ENCODE results near the gene FHAD1. TPM values are rescaled to one million over a fixed set of nuclear protein-coding genes. Genes with fewer than 3 reads are reported as not detected.

Gene FHAD1
- polyA plus RNA-seq, 2 donors: 0.04 to 0.16 TPM

DNA sequence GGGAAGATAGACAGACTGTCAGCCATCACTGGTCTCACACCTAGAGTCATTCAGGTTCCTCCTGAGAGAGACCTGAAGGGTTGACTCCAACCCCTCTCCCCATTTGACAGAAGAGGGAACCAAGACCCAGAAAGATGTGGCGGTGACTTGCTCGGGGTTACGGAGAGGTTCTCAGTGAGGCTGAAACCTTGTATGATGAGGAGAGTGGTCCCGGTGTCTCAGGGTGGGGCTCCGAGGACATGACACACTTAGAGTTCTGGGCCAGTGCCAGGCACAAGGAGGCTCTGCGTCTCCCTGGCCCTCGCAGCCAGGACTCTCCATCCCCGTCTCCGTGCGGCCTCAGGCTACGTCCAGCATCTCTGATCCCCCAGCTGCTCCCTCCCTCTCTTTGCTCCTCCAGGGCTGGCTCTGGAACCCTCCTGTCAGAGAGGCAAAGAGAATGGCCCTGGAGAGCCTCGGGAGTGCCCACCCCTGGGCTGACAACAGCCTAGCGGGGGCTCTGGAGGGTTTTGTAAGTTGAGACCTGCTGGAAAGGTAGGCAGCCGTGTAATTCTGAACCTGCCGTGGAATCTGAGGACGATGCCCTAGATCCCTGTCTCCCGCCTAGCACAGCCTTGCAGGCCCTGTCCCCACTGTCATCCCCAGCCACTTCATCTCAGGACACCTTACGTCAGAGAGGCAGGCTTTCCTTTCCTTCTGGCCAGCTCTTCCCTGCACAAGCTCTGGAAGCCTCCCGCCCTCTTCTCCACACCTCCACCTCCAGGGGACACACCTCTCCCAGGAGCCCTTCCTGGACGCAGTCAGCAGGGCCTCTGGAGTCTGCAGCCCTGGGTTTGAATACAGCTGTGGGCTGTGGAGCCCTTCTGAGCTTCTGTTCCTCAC is 166.8 kb downstream of the FHAD1 start:
- Histone ChIP-seq H3K27me3 (ENCODE audit: control insufficient read depth in 1 of 2, insufficient read depth in 2 of 2, low read length in 2 of 2) (no peaks in the 10 kb centered on the region), H3K4me1 (ENCODE audit: control insufficient read depth in 2 of 2, insufficient read depth in 2 of 2, low read length in 1 of 2) (peaks cover 7 to 42% of the 10 kb centered on the region in 2 donors), H3K36me3 (ENCODE audit: control insufficient read depth in 2 of 2, insufficient read depth in 2 of 2, low read length in 1 of 2) (peaks cover 0 to 8% of the 10 kb centered on the region in 2 donors), H3K27ac (ENCODE audit: low read depth in 2 of 2, low read length in 1 of 2) (peak overlapping the region in 1 of 2 donors; percentile 26), H3K9me3 (ENCODE audit: control insufficient read depth in 2 of 2, insufficient read depth in 1 of 2, low read depth in 1 of 2, low read length in 1 of 2) (no peaks in the 10 kb centered on the region), H3K4me3 (ENCODE audit: low read depth in 1 of 2, low read length in 2 of 2) (no peak overlapping the region)
- 81 to 90% methylated on average over 20 of the region's 20 CpGs for WGBS, 2 donors

- WGBS, 2 donors: 91 to 92% methylated on average over 10 of the region's 10 CpGs
- H3K27ac ChIP-seq (ENCODE audit: low read depth in 2 of 2, low read length in 1 of 2): peak overlapping the region in 1 of 2 donors; percentile 26
- no peaks in the 10 kb centered on the region for H3K27me3 ChIP-seq (ENCODE audit: control insufficient read depth in 1 of 2, insufficient read depth in 2 of 2, low read length in 2 of 2)
- peaks cover 10 to 49% of the 10 kb centered on the region in 2 donors for H3K4me1 ChIP-seq (ENCODE audit: control insufficient read depth in 2 of 2, insufficient read depth in 2 of 2, low read length in 1 of 2)
- no peak overlapping the region for H3K4me3 ChIP-seq (ENCODE audit: low read depth in 1 of 2, low read length in 2 of 2)
- peaks cover 0 to 8% of the 10 kb centered on the region in 2 donors for H3K36me3 ChIP-seq (ENCODE audit: control insufficient read depth in 2 of 2, insufficient read depth in 2 of 2, low read length in 1 of 2)
- no peaks in the 10 kb centered on the region for H3K9me3 ChIP-seq (ENCODE audit: control insufficient read depth in 2 of 2, insufficient read depth in 1 of 2, low read depth in 1 of 2, low read length in 1 of 2)
Measured at GRCh38 chr1:15414445-15414983, 167.5 kb downstream of the FHAD1 start.

GRCh38 chr1:15417059-15417934 is 170.3 kb downstream of the FHAD1 start:
- Histone ChIP-seq H3K27ac (ENCODE audit: low read depth in 2 of 2, low read length in 1 of 2) (peak overlapping the region; percentile 43 to 94), H3K9me3 (ENCODE audit: control insufficient read depth in 2 of 2, insufficient read depth in 1 of 2, low read depth in 1 of 2, low read length in 1 of 2) (no peaks in the 10 kb centered on the region), H3K4me3 (ENCODE audit: low read depth in 1 of 2, low read length in 2 of 2) (no peak overlapping the region), H3K27me3 (ENCODE audit: control insufficient read depth in 1 of 2, insufficient read depth in 2 of 2, low read length in 2 of 2) (no peaks in the 10 kb centered on the region), H3K36me3 (ENCODE audit: control insufficient read depth in 2 of 2, insufficient read depth in 2 of 2, low read length in 1 of 2) (peaks cover 0 to 11% of the 10 kb centered on the region in 2 donors), H3K4me1 (ENCODE audit: control insufficient read depth in 2 of 2, insufficient read depth in 2 of 2, low read length in 1 of 2) (peaks cover 3 to 45% of the 10 kb centered on the region in 2 donors)
- 41 to 42% methylated on average over 18 of the region's 18 CpGs for WGBS, 2 donors

DNA sequence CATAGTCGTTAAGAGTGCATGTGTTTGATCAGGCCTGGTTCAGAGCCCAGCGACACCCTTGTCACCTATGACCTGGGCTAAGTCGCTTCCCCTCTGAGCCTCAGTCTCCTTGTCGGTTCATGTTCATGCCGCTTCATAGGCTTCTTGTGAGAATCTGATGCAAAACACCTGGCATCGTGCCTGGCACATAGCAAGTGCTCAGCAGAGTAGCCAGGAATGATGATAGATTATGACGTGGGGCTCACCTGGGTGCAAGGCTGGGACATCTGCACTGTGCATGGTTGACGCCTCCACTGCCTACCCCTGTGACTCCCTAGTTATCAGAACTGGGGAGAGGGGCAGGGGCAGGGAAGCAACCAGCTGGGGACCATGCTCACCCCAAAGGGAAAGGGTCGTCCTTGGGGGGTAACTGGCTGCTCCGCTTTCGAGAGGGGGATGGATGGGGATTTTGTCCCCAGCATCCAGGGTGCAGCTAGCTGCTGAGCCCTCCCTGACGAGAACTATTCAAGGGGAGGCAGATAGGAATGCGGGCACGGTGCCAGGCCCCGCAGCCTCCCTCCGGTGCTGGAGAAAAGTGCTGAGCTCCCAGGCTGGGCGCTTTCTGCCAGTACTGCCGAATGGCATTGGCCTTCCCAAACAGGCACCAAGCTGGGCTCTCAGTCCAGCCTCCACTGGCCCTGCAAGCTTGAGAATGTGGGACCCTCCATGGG is 171.9 kb downstream of the FHAD1 start:
- Histone ChIP-seq H3K4me3 (ENCODE audit: low read depth in 1 of 2, low read length in 2 of 2) (no peak overlapping the region), H3K9me3 (ENCODE audit: control insufficient read depth in 2 of 2, insufficient read depth in 1 of 2, low read depth in 1 of 2, low read length in 1 of 2) (no peaks in the 10 kb centered on the region), H3K27ac (ENCODE audit: low read depth in 2 of 2, low read length in 1 of 2) (no peak overlapping the region), H3K27me3 (ENCODE audit: control insufficient read depth in 1 of 2, insufficient read depth in 2 of 2, low read length in 2 of 2) (no peaks in the 10 kb centered on the region), H3K36me3 (ENCODE audit: control insufficient read depth in 2 of 2, insufficient read depth in 2 of 2, low read length in 1 of 2) (peaks cover 0 to 9% of the 10 kb centered on the region in 2 donors), H3K4me1 (ENCODE audit: control insufficient read depth in 2 of 2, insufficient read depth in 2 of 2, low read length in 1 of 2) (peaks cover 3 to 35% of the 10 kb centered on the region in 2 donors)
- 59 to 66% methylated on average over 18 of the region's 18 CpGs for WGBS, 2 donors

- WGBS, 2 donors: 77 to 82% methylated on average over 8 of the region's 8 CpGs
- Histone ChIP-seq H3K27me3 (ENCODE audit: control insufficient read depth in 1 of 2, insufficient read depth in 2 of 2, low read length in 2 of 2) (no peaks in the 10 kb centered on the region), H3K4me3 (ENCODE audit: low read depth in 1 of 2, low read length in 2 of 2) (no peak overlapping the region), H3K36me3 (ENCODE audit: control insufficient read depth in 2 of 2, insufficient read depth in 2 of 2, low read length in 1 of 2) (peaks cover 0 to 5% of the 10 kb centered on the region in 2 donors), H3K27ac (ENCODE audit: low read depth in 2 of 2, low read length in 1 of 2) (no peak overlapping the region), H3K9me3 (ENCODE audit: control insufficient read depth in 2 of 2, insufficient read depth in 1 of 2, low read depth in 1 of 2, low read length in 1 of 2) (no peaks in the 10 kb centered on the region), H3K4me1 (ENCODE audit: control insufficient read depth in 2 of 2, insufficient read depth in 2 of 2, low read length in 1 of 2) (peaks cover 3 to 36% of the 10 kb centered on the region in 2 donors)
Measured at GRCh38 chr1:15420853-15421465, 173.9 kb downstream of the FHAD1 start.

DNA sequence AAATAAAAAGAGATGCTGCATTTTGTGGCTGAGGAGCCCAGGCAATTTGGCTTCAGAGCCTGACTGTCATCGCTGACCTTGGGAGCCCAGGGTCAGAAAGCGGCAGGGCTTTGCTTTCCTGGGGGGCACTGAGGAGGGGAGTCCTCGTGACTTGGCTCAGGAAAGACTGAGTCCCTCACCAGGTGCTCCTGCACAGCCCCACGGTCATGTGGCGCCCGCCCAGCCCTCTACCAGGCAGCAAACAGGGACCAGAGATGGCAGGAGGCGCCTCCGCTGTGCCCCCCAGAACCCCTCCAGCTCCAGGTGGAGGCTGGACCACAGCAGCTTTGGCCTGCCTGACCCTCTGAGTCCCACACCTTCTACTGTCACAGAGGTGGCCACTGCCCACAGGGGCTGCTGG is 175.8 kb downstream of the FHAD1 start:
- Histone ChIP-seq H3K9me3 (ENCODE audit: control insufficient read depth in 2 of 2, insufficient read depth in 1 of 2, low read depth in 1 of 2, low read length in 1 of 2) (no peaks in the 10 kb centered on the region), H3K27ac (ENCODE audit: low read depth in 2 of 2, low read length in 1 of 2) (no peak overlapping the region), H3K36me3 (ENCODE audit: control insufficient read depth in 2 of 2, insufficient read depth in 2 of 2, low read length in 1 of 2) (peaks cover 0 to 9% of the 10 kb centered on the region in 2 donors), H3K4me3 (ENCODE audit: low read depth in 1 of 2, low read length in 2 of 2) (no peak overlapping the region), H3K27me3 (ENCODE audit: control insufficient read depth in 1 of 2, insufficient read depth in 2 of 2, low read length in 2 of 2) (no peaks in the 10 kb centered on the region), H3K4me1 (ENCODE audit: control insufficient read depth in 2 of 2, insufficient read depth in 2 of 2, low read length in 1 of 2) (peaks cover 6 to 26% of the 10 kb centered on the region in 2 donors)
- 89 to 95% methylated on average over 8 of the region's 8 CpGs for WGBS, 2 donors

GRCh38 chr1:15423355-15424077 is 176.5 kb downstream of the FHAD1 start:
- Histone ChIP-seq H3K4me1 (ENCODE audit: control insufficient read depth in 2 of 2, insufficient read depth in 2 of 2, low read length in 1 of 2) (peaks cover 6 to 26% of the 10 kb centered on the region in 2 donors), H3K4me3 (ENCODE audit: low read depth in 1 of 2, low read length in 2 of 2) (no peak overlapping the region), H3K27ac (ENCODE audit: low read depth in 2 of 2, low read length in 1 of 2) (peak overlapping the region in 1 of 2 donors; percentile 14), H3K9me3 (ENCODE audit: control insufficient read depth in 2 of 2, insufficient read depth in 1 of 2, low read depth in 1 of 2, low read length in 1 of 2) (no peaks in the 10 kb centered on the region), H3K36me3 (ENCODE audit: control insufficient read depth in 2 of 2, insufficient read depth in 2 of 2, low read length in 1 of 2) (peaks cover 0 to 10% of the 10 kb centered on the region in 2 donors), H3K27me3 (ENCODE audit: control insufficient read depth in 1 of 2, insufficient read depth in 2 of 2, low read length in 2 of 2) (no peaks in the 10 kb centered on the region)
- 76 to 91% methylated on average over 11 of the region's 11 CpGs for WGBS, 2 donors

DNA sequence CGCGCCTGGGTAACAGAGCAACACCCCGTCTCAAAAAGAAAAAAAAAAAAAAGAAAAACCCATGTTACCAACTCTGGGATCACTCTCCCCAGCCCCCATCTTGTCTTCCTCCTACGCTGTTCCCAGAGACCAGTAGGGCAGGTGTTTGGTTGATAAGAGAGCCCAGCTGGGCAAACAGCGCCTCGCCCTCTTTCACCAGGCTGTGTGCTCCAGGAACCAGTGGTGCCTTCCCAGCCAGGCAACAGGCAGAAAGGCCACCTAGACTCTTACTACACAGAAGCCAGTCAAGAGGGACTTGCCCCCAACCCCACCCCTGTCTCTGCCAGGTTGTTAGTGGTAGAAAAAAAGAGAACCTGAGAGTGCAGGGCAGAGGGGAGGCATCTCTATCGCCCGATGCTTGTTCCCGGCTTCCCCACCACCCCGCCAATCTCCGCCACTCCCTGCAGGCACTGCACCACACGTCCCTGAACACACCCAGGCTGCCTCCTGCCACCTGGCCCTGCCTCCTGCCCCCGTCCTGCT is 177.2 kb downstream of the FHAD1 start:
- WGBS, 2 donors: 57 to 68% methylated on average over 13 of the region's 13 CpGs
- peaks cover 5 to 20% of the 10 kb centered on the region in 2 donors for H3K4me1 ChIP-seq (ENCODE audit: control insufficient read depth in 2 of 2, insufficient read depth in 2 of 2, low read length in 1 of 2)
- peaks cover 0 to 15% of the 10 kb centered on the region in 2 donors for H3K36me3 ChIP-seq (ENCODE audit: control insufficient read depth in 2 of 2, insufficient read depth in 2 of 2, low read length in 1 of 2)

More for the DNA sequence above, 177.2 kb downstream of the FHAD1 start:
- Histone ChIP-seq H3K4me3 (ENCODE audit: low read depth in 1 of 2, low read length in 2 of 2) (no peak overlapping the region), H3K27ac (ENCODE audit: low read depth in 2 of 2, low read length in 1 of 2) (peak overlapping the region in 1 of 2 donors; percentile 47), H3K27me3 (ENCODE audit: control insufficient read depth in 1 of 2, insufficient read depth in 2 of 2, low read length in 2 of 2) (no peaks in the 10 kb centered on the region), H3K9me3 (ENCODE audit: control insufficient read depth in 2 of 2, insufficient read depth in 1 of 2, low read depth in 1 of 2, low read length in 1 of 2) (no peaks in the 10 kb centered on the region)

Data from esophagus (tissue), 2 donors.